NCI-H2196 (cell line): ENCODE measurements around the gene PPP2R3C.
"Not testable (repeated sequence)": the region's sequence is repeated elsewhere in the genome, so short reads cannot be mapped to it uniquely, and the experiment has no call there.

Source experiments
- DNase-seq: peaks from one replicate; lab custom pipeline; 2025; ENCODE audit not compliant: unreplicated experiment; lab: John Stamatoyannopoulos, UW

The PPP2R3C gene

DNA sequence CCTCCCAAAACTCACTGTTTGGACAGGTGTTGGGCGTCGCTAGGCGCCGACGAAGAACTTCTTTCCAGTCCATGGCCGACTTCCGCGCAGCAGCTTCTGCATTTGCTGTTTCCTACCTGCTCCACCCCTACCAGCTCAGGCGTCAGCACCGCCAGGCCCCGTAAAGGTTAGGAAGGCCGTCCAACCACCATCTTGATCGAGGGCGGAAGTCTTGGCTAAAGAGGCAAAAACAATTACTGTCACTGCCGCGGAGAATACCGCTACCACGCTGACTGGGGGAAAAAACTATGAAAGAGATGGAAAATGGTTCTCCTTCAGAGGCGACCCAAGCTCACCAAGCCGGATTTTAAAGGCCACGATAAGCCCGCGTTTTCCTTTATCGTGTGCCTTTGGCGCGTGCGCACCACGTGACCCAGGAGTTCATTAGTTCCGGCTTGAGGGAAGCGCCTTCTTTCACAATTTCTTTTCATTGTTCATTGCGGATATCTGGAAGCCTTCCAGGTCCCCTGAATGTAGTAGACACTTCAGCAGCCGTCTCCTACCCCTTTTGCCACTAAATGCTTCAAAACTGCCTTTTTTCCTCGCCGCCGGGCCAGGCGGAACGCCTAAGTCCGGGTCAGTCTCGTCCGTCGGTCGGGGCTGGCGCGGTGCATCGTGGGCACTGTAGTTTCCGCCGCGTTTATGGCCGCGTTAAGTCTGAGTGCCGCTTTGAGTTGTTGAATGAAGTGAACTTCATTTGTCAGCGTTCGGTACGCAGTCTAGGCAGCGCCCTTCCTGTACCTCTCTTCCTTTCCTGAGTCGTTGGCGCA lies at the start of gene PPP2R3C, which contains the start of gene PRORP:
Gene PPP2R3C (minus strand): TSS at position 104 of the 809 bp plus-strand sequence. CDS start 31 bp downstream, at position 73.
Gene PRORP (plus strand): TSS at position 666 of the 809 bp plus-strand sequence. CDS start 694 bp downstream, outside the sequence.
- DNase-seq: peak; percentile 94

DNA sequence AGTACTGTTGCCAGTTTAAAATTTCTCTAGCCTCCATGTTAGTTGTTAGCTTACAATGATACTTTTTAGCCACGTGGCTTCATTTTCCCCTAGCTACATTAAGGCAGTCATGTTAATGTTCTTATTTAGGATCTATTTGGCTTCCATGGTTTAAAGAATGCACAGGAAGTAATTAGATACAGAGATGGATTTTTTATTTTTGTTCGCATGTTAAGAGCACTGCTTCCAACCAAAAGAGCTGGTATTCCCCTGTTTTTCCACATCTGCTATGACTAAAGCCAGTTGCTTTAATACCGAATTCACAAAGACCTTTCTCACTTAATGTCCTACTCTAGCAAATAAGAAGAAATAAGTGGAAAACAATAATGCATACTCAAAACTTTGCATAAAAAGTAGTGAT lies 45.7 kb upstream of the PPP2R3C start:
- DNase-seq: no peak

DNA sequence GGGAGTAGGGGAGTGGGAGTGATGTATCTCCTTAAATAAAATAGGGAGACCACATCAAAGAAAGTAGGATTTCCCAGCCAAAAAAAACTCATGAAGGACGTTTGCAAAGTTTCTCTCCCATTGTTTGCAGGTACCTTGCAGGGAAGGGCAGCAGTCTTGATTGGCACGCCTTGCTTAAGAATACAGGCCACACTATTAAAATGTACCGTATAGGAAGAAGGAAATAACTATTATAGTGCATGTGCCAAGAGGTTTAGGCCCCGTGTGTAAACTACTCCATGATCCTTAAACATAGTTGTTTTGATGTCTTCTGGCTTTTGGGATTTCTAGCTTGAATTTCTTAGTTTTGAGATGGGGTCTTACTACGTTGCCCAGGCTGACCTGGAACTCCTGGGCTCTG lies 43.1 kb upstream of the PPP2R3C start:
- DNase-seq: no peak

DNA sequence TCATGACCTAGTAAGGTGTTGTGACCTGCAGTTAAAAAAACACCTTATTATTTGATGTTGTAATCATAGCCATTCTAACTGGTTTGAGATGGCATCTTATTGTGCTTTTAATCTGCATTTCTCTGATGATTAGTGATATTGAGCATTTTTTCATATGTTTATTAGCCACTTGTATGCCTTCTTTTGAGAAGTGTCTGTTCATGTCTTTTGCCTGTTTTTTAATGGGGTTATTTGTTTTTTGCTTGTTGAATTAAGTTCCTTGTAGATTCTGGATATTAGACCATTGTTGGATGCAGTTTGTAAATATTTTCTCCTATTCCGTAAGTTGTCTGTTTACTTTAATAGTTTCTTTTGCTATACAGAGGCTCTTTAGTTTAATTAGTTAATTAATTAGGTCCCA lies 41.6 kb upstream of the PPP2R3C start:
- DNase-seq: no peak

DNA sequence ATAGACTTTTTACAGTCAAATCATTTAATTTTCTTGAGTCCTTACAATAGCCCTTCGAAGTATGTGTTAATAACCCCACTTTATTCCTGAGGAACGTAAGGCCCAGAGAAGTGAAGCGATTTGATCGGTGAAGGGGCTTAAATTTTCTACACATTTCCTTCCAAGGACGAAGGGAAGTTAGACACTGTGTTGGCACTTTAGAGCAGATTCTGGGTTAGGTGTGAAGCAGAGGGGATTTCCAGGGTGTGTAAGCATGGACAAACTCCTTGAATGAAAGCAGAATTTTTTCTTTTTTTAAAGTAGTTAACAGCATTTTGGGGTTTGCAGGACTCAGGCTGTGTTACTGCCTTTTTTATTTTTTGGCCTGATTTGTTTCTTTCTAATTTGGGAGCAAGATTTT lies 39.4 kb upstream of the PPP2R3C start:
- no peak for DNase-seq

DNA sequence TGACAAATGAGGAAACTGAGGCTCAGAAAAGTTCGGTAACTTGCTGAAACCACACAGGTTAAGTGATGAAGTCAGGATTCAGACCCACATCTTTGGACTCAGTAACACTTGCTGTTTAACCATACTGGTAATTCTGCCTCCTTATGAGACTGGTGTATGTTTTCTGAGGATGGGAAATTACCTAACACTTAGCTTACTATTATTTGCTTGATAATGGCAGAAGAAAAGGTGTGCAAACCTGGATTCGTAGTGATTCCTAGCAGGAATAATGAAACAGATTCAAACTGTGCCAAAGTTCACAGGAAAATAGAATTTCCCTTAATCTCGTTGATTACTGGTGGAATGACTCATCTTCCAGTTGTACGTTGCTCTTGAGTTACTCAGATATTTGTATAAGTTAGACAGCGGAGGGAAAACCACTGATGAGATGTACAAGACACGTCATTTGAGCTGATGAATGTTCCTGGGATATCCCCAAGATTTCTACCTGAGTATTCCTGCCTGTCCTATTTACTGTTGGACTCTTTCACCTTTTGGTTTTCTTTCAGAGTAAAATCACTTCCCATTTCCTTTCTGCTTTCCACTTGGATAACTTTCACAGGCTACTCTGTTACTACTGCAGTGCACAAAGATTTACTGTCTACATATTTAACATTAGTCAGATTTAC lies 38.1 kb upstream of the PPP2R3C start:
- no peak for DNase-seq

DNA sequence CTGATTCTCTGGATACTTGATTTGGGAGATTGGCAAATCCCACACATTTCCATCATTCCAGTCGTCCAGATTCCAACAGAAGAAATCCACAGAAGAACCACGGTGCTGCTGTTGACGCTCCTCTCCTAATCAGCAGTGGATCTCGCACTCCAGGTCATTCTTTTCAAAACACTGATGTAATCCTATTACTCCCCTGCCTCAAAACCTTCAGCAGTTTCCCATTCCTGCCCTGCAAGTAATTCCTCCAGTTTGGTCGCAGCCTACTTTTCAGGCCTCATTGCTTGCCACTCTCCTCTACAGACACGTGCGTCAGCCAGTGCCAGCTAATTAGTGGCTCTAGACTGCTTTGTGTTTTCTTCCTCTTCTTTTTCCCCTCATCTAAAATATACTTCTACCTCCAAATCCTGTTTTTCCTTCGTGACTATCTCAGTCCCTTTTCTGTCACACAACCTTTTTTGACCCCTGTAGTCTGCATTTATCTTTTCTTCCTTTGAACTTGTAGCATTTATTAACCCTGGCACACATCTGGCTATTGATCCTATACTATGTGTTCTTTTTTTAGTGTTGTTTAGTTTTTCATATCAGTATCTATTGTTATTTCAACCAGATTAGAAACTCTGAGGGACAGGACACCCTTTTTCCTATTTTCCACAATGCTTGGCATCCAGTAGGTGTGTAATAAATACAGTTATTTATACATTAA lies 37.3 kb upstream of the PPP2R3C start:
- no peak for DNase-seq

DNA sequence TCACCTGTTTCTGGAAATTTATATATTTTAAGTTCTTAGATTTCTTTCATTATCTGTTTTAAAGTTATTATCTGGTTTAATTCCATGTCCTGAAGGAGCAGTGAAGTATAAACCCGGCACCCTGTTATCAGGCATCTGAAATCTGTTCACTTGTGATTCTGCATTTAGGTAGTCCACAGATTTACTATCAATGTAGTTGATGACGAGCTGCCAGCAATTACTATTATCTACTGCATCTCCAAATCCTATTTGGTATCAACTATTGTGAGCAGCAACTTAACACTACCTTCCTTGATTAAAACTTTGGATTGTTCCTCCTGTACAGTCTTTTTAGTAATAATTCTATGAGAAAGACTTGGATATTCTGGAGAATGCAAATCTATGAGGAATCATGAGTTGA lies 36.7 kb upstream of the PPP2R3C start:
- no peak for DNase-seq

DNA sequence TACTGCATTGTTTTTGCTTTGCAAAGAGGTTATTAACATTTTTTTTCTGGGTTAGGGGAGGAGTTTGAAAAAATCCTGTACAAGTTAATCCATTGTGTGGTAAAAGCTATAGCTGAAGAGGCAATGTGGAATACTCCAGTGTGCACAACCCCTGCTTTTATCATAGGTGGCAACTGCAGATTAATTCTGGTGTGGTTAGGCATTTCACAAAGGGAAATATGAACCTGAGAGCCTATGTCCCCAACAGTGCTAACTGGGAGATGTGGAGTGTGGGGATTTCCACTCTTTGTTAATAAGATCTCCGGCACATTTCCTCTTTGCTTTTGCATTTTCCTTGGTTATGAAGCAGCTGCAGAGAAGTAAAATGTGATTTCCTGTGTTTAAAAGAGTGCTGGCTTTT lies 34.2 kb upstream of the PPP2R3C start:
- DNase-seq: no peak

DNA sequence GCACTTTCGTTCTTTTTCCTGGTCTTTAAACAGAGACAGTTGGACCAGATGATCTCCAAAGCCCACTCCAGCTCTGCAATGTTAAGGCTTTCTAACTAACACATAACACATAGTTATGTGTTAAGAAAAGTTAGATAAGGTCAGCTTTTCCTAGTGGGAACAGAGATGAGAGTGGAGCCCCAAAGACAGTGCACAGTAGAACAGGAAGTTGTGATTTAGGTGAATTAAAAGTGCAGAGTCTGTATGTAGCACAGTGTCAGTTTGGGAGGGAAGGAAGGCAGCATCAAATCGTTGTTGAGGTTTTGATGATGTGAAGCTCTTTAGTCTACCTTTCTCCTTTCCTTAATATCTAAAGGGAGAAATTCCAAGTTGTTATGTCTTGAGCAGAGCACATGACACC lies 32.2 kb upstream of the PPP2R3C start:
- no peak for DNase-seq

DNA sequence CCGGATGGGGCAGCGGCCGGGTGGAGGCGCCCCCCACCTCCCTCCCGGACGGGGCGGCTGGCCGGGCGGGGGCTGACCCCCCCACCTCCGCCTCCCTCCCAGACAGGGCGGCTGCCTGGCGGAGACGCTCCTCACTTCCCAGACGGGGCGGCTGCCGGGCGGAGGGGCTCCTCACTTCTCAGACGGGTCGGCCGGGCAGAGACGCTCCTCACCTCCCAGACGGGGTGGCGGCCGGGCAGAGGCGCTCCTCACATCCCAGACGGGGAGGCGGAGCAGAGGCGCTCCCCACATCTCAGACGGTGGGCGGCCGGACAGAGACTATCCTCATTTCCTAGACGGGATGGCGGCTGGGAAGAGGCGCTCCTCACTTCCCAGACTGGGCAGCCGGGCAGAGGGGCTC lies 30.7 kb upstream of the PPP2R3C start:
- DNase-seq: not testable (repeated sequence)

DNA sequence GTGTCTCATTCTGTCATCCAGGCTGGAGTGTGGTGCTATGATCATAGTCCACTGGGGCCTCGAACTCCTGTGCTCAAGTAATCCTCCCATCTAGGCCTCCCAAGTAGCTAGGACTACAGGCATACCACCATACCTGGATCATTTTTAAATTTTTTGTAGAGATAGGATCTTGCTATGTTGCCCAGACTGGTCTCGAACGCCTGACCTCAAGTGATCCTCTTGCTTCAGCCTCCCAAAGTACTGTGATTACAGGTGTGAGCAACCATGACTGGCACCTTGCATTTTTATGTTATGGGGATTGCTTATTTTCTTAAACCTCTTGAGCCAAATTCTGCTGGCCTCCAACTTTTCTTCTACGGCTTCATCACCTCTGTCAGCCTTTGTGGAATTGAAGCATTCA lies 27.4 kb upstream of the PPP2R3C start:
- no peak for DNase-seq

DNA sequence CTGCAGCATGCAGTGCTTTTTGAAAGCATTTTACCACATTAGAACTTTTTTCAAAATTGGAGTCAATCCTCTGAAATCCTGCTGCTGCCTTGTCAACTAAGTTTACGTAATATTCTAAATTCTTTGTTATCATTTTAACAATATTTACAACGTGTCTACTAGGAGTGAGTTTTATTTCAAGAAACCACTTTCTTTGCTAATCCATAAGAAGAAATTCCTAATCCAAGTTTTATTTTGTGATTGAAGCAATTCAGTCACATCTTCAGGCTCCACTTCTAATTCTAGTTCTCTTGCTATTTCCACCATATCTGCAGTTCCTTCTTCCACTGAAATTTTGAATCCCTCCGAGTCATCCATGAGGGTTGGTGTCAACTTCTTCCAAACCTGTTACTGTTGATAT lies 25.9 kb upstream of the PPP2R3C start:
- no peak for DNase-seq

DNA sequence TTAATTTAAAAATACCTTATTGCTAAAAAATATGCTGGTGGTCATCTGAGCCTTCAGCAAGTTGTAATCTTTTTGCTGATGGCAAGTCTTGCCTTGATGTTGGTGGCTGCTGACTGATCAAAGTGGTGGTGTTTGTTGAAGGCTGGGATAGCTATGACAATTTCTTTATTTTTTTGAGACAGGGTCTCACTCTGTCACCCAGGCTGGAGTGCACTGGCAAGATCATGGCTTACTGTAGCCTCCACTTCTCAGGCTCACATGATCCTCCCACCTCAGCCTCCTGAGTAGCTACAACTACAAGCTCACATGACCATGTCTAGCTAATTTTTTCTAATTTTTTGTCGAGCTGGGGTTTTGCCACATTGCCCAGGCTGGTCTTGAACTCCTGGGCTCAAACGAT lies 25.4 kb upstream of the PPP2R3C start:
- DNase-seq: no peak

DNA sequence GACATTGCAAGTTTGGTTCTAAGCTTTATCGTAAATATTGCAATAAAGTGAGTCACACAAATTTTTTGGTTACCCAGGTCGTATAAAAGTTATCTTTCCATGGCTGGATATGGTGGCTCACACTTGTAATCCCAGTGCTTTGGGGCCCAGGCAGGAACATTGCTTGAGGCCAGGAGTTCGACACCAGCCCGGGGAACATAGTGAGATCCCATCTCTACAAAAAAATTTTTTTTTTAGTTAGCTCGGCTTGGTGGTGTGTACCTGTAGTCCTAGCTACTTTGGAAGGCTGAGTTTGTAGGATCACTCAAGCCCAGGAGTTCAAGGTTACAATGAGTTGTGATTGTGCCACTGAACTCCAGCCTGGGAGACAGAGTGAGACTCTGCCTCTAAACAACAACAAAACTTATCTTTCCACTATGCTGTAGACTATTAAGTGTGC lies 24.9 kb upstream of the PPP2R3C start:
- no peak for DNase-seq

DNA sequence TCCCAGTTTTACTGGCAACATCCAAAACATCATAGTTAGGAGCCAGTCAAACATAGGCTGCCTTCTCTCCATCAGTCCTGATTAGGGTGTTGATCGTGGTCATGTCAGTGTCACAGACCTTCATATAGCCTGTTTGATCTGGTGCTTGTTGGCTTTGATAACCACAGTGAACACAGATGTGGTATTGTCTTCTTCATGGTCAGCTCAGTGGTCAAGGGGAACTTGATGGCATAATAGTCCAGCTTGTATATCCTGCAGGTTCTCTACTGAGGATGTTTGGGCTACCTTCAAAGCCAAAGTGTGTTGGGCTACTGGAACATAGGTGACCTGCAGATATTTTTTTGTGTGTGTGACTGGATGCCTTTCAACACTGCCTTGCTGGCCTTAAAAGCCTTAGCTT lies 22.2 kb upstream of the PPP2R3C start:
- no peak for DNase-seq

DNA sequence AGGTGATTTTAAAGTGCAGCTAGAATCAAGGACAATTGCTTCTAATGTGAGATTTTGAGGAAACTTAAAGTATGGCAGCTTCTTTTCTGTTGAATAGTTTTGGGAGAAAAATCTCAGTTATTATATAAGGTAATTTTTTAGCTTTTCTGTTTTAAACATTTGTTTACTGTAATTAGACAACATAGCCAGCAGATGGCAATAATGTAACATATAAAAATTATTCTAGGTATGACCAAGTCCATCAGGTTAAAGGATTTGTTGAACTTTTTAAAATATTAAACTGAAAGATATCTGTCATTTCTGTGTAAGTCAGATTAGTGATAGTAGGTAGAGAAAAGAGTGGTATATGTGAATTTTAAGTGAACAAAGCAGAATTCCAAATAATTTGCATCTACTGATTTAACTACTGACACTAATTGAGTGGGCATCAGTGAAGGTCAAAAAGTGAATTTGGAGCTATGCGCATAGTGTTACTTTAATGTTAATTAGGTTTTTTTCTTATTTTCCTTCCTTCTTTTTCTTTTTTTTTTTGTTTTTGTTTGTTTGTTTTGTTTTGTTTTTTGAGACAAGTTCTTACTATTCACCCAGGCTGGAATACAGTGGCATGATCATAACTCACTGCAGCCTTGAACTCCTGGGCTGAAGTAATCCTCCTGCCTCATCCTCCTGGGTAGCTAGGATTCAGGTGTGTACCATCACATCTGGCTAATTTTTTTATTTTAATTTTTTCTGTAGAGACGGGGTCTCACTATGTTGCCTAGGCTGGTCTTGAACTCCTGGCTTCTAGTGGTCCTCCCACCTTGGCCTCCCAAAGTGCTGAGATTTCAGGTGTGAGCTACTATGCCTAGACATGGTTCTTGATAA lies 19.2 kb upstream of the PPP2R3C start:
- DNase-seq: no peak

DNA sequence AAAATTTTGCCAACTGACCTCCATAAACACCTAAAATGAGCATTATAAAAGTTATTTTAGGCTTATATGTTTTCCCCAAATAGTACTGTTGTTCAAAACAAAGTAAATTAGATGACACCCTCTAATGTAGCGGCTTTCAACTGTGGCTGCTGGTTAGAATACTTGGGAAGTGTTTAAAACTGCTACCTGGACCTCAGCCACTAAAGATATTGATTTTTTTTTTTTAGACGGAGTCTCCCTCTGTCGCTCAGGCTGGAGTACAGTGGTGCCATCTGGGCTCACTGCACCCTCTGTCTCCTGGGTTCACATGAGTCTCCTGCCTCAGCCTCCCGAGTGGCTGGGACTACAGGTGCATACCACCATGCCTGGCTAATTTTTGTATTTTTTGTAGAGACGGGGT lies 16.8 kb upstream of the PPP2R3C start:
- no peak for DNase-seq

DNA sequence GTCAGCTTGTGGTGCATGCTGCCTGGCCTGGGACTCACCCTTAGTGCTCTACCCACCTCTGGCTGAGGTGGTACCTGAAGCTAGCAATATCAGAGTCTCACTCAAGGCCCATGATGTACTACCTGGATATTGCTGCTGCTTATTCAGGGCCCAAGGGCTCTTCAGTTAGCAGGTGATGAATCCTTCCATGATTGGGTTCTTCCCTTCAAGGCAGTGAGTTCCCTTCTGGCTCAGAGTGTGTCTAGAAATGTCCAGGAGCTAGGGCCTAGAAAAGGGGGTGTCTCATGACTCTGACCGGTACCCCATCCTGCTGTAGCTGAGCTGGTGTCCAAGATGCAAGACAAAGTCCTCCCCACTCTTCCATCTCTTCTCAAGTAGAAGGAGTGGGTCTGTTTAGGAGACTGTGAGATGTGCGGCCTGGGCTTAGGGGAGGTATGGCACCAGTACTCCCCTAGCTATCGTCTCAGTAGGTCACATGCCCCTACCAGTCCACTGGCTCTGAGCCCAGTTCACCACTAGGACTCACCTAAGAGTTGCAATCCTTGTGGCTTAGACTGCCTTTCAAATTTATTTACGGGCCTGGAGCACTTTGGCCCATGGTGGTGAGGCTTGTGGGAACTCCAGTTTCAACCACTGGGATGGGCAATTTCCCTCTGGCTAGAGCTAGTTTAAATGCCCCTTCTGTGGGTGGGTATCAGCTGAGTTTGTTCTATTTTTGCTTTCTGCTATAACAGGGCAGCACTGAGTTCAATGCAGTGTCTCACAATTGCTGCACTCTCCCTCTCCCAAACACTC lies 12.7 kb upstream of the PPP2R3C start:
- DNase-seq: no peak
